Adrenal gland (tissue), 5 donors: Measurements from ENCODE around the gene BBC3.

Experiments
- CTCF ChIP-seq, 6 experiments: fragments of 450-650 bp in 4 of 6; fragments of 200-600 bp in 2 of 6; sonication (generic) in 1 of 6; IDR thresholded peaks; 1 replicate in 5 of 6; 2 replicates in 1 of 6; pipeline versions ENCODE4 v1.5.1 to v1.8.0; 2016 to 2021; ENCODE audit warnings: antibody characterized with exemption in 6 of 6, mild to moderate bottlenecking in 2 of 6, moderate library complexity in 1 of 6
- POLR2A ChIP-seq, 2 donors: fragments of 450-650 bp; IDR thresholded peaks; one replicate each; pipeline ENCODE4 v1.6.1; 2017; ENCODE audit warnings: antibody characterized with exemption in 2 of 2, mild to moderate bottlenecking in 2 of 2, moderate library complexity in 1 of 2
- donor health status: DM: no; HTN: no; CAD: no.

GRCh38 chr19:47227352-47228167, 3.4 kb downstream of the BBC3 start:
- TF ChIP-seq CTCF (IDR thresholded peaks at IDR 0.05) = peak in 1 of 6 experiments; percentile 7
- TF ChIP-seq POLR2A (IDR thresholded peaks at IDR 0.05) = peak in 1 of 2 donors; percentile 70
